GM18520 (cell line): Measurements from ENCODE around the gene AGAP1.

Experiments
- ATAC-seq: cut with Tn5 transposase; IDR thresholded peaks from one replicate; pipeline ENCODE4 v1.9.1; 2021; ENCODE audit not compliant: unreplicated experiment

Gene AGAP1

DNA sequence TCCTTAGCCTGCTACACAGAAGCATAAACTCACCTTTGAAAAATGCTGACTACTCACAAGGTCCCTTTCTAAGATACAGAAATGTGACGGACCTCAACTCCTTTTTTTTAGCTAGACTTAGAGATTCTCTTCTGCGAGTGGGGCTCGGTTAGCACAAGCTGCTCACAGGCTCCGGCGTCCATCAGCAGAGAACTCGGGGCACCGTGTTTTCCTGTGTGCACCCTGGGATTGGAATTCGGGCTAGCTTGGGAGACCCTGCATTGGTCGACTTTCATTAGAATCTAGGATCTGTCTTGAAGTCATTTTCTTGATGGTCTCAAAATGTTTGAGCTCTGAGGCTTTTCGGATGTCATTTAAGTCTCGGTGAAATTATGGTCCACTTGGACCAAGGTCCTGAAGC lies 483.1 kb downstream of the AGAP1 start:
- no peak for ATAC-seq

DNA sequence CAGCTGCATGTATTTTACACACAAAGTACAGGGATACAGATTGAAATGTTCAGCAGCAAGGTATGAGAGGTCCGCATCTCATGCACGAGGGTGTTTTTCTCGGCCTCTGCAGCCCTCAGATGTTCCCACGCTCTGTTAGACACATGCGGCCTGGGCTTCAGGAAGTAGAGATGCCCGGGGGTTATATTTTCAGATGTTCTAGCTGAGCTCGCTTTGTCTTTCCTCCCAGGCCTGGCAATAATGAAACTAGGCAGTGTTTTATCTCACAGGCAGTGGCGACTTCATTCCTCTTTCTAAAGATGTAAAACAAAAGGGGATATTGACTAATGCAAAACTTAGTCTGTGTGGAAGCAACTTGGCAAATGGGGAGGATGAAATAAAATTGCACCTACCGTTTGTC lies 483.6 kb downstream of the AGAP1 start:
- no peak for ATAC-seq

DNA sequence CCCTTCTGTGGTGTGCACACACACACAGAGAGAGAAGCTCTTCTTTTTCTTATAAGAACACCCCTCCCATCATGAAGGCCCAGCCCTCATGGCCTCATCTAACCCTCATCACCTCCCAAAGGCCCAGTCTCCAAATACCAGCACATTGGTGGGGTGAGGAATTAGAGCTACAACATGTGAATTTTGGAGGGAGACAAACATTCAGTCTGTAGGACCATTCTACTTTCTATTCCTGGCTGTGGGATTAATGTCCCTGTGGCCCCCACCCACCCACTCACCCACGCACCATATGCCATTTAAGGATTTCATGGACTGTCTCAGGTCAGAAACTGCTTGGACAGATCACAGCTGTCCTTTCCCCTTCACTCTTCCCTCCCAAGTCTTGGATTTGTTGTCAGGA lies 484.2 kb downstream of the AGAP1 start:
- no peak for ATAC-seq

DNA sequence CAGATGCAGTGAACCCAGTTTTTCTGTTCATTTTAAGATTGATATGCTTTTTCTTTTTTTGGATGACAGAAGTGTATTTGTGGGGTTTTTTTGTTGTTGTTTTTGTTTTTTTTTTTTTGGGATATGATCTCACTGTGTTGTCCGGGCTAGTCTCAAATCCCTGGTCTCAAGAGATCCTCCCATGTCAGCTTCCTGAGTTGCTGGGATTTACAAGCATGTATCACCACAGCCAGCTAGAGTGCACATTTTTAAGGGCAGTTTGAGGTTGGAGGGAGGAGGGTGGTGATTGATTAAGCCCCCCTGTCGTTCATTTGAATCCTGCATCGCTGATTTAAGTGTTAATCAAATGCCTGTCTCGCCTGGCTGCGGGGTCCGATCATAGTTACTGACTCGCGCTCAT lies 485.2 kb downstream of the AGAP1 start:
- ATAC-seq, result no peak

DNA sequence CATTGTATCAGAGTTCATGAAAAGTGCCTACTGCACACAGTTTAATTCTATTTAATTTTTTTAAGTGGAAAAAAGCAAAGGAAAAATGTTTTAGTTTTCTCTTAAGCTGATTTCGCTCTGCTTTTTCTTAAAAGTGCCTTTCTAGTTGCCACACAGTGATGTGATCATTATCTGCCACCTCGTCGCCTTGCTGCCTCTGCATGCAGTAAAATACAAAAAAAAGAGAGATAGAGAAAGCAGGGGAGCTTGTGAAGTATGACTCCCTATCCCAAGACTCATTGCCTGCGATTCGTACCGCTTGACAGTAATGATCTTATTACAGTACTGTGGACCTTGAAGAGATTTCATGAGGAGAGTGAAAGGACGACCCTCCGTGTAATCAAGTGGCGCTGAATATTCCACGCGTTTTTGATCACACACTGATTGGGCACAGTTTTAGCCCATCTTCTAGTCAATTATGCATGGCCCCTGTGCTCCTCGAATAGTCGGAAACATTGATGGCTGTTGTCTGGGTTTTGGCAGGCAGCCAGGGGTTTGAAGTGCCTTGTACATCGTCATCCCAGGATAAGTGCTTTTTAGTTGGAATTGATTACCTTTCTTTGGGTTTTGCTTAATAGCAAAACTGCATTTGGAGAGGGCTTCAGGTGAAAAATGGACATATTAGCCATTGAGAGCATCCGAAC lies 486.1 kb downstream of the AGAP1 start:
- no peak for ATAC-seq

DNA sequence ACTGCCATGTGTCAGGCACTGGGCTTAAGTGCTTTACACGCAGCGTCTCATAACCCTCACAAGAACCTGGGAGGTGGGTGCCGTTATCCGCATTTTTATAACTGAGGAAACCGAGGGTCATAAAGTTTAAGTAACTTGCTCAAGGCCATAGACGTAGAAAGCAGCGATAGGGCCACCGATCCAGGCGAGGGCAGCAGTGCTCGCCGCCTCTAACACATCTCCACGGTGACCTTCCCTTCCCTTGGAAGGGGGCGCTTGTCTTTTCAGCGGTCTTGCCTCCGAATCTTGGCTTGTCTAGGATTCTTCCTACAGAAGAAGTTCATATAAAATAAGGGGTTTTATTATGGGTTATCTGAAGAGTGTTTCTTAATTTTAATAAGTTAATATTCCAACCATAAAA lies 487.8 kb downstream of the AGAP1 start:
- ATAC-seq, result no peak

DNA sequence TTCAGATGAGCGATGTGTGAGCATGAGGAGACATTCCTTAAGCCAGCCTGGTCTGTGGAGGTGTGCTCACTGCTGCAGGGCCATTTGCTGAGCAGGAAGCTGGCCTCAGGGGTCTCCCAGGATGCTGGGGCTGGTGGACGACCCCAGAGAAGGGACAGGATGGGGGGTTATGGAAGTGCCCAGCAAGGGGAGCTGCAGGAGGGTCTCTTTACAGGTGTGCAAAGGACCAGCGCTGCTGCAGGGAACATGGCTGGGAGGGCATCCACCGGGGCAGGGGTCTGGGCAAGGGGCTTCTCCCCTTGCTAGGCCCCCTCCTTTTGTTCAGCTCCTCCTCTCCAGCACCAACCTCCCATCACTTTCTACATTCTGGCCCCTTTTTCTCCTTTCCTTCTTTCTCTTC lies 489.2 kb downstream of the AGAP1 start:
- ATAC-seq, result no peak

DNA sequence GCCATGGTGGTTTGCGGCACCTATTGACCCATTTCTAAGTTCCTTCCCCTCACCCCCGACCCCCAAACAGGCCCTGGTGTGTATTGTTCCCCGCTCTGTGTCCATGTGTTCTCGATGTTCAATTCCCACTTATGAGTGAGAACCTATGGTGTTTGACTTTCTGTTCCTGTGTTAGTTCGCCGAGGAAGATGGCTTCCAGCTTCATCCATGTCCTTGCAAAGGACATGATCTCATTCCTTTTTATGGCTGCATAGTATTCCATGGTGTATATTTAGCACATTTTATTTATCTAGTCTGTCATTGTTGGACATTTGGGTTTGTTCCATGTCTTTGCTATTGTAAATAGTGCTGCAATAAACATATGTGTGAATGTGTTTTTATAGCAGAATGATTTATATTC lies 490.7 kb downstream of the AGAP1 start:
- no peak for ATAC-seq

DNA sequence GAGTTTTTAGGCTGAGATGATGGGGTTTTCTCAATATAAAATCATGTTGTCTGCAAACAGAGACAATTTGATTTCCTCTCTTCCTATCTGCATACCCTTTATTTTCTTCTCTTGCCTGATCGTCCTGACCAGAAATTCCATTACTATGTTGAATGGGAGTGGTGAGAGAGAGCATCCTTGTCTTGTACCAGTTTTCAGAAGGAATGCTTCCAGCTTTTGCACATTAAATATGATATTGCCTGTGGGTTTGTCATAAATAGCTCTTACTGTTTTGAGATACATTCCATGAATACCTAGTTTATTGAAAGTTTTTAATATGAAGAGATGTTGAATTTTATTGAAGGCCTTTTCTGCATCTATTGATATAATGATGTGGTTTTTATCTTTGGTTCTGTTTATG lies 492.5 kb downstream of the AGAP1 start:
- ATAC-seq, result no peak

DNA sequence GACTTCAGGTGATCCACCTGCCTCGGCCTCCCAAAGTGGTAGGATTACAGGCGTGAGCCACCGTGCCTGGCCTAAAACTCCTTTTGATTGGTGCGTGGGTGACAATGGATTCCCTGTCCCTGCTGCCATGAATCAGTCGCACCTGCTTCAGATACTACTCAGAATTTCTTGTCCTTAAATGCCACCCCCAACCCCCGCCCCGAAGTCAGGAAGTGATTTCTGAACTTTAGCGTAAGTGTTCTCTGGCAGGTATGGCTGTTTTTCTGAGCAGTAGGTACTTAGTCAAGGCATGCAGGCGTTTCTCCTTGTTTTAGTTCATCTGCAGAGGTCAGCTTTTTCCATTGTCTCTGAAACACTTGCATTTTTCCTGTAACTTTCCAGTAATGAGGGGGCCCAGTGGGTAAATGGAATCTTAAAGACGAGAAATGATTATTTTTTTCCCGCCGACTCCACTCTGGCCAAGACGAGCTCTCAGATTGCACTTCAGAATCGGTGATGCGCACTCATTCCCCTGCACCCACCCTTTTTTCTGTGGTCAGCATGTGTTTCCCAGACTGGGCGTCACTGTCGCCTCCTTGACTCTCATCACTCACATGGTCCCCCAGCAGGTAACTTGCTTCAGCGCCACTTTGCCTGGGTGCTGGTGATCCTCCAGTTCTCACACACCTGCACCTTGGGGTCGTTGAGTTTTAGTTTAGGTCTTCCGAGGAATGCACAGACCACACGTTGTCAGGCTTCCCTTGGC lies 494.6 kb downstream of the AGAP1 start:
- ATAC-seq, result no peak

DNA sequence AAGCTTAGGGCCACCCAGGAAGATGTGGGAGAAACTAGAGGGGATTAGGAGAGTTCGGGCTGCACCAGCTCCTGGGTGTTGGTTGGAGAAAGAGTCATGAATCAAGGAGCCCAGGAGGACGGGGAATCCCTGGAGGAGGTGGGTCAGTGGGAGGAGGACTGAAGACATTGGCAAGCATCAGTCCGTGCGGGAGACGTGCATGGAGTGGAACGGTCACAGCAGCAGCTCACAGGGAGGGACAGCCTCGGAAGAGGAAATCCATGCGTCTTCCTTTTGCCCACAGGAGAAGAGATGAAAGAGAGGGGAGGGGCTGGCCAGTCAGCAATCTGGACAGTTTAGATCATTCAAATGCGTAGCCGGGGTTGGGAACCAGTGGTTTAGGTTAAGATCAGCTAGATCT lies 495.7 kb downstream of the AGAP1 start:
- no peak for ATAC-seq

DNA sequence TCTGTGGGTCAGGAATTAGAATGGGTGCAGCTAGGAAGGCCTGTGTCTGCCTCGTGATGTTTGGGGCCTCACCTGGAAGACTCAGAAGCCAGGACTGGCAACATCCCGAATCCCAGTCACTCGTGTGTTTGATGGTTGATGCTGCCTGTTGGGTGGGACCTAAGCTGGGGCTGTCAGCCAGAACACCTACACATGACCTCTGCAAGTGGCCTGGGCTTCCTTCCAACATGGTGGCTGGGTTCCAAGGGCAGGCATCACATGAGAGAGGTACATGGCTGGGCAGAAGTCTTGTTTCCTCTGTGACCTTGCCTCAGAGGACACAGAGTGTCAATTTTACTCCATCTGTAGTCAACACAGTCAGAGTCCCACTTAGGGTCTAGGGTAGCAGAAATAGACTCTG lies 496.5 kb downstream of the AGAP1 start:
- no peak for ATAC-seq

DNA sequence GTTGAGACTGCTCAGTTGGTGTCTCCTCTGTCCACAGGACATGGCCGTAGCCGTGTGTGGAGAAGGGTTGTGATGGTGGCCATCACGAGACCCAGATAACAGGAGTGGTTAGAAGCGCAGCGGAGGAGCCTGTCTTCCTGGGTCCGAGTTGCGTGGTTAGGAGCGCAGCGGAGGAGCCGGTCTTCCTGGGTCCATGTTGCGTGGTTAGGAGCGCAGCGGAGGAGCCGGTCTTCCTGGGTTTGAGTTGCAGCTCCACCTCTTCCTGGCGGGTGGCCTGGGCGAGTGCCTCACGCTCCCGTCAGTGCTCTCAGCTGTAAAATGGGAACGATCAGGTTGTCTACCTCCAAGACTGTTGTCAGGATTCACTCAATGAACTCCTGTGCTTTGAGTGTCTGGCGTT lies 498.2 kb downstream of the AGAP1 start:
- no peak for ATAC-seq

DNA sequence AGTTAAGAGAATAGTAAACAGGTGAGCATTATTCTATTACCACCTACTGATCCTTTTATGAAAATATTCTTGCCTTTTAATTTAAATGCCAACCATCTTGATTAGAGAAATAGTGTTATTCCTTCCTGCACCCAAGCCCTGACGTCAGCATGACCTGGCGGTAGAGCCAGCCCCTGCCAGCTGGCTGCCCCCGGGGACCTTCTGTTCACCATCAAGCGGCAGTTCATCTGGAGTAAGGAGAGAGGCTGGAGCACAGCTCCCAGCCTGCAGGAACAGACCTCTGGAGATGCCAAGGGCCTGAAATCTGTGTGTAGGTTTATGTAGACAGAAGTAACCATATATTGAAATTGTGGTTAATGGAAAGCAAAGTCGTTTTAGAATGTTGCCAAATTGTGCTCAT lies 502.6 kb downstream of the AGAP1 start:
- no peak for ATAC-seq

DNA sequence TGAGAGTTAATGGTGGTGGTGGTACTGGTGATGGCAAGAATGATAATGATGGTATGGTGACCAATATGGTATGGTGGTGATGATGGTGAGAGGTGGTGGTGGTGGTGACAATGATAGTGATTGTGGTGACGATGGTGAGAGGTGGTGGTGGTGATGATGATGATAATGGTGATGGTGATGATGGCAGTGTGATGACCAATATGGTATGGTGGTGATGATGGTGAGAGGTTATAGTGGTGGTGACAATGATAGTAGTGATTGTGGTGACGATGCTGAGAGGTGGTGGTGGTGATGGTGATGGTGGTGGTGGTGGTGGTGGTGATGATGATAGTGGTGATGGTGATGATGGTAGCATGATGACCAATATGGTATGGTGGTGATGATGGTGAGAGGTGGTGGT lies 505.2 kb downstream of the AGAP1 start:
- no peak for ATAC-seq

DNA sequence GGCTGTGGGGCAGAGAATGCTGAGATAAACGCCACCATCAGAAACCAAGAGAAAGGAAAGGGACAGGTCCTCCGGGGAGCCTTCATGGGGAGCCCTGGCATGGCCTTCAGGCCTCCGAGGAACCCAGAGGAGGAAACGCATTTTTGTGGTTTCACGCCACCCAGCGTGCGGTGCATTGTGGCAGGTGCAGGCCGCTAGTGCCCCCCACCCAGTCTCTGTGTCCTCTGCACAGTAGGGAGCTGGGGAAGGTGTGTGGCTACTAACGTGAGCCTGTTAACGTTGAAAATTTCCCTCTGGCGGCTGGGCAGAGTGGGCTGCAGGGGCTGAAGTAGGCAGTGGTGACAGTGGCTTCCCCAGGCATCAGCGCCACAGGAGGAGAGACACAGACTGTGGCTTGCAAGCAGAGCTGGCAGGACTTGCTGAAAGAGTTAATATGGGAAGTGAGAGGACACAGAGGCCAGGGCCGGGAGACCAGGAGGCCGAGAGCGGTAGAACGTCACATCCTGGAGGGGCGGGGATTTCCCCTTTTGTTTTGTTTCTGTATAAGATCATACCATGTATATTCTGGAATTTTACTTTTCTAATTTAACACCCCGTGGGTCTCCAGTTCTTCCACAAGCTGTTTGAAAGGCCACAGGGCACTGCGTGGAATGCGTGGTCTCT lies 507.5 kb downstream of the AGAP1 start:
- no peak for ATAC-seq

DNA sequence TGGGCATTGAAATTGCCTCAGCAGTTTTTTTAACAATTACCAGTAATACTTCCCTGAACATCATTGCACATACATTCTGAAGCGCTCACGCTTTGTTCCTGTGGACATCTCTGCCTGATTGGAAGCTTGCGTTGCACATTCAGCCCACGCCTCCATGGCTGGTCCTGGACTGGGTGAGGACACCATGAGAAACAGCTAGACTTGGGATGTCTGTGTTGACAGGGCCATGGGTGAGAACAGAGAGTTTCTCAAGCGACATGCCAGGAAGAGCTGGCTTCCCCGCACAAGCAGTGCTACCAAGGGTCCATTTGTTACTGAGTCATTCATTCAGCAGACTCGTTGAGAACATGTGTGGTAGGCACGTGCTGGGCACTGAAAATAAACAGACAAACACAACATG lies 508.0 kb downstream of the AGAP1 start:
- ATAC-seq, result no peak

DNA sequence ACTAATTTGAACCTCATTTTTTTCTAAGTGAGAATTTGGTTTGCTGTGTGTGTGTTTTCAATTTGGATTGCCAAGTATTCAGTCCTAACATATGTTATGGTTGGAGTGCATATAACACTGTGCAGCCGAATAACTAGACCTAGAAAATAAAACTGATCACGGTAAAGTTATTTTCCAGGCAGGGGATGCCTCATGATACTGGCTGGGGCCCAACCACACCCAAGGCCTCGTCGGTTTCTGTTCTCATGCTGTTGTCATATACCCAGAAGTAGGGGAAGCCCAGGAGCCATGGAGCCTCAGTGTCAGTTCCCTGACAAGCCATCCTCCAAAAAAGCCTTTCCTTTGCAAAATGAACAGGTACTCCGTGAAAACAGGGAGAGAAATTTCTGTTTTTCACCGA lies 514.2 kb downstream of the AGAP1 start:
- ATAC-seq, result no peak

DNA sequence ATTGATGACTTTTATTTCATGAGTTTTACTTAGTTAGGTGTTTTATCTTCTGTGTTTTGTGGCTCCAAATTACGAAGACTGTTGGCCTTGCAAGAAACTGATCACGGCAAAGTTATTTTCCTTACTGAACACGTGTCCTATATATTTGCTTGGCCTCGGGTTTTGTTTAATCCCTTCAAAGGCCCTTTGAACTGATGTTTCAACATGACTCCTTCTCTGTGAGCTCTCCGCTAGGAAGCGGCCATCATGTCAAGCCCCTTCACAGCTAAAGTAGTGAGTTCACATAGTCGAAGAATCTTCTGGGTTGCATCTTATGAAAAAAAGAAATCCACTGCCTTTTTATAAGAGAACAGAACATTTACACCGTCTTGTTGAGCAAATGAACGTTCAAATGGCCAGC lies 515.0 kb downstream of the AGAP1 start:
- ATAC-seq, result no peak

DNA sequence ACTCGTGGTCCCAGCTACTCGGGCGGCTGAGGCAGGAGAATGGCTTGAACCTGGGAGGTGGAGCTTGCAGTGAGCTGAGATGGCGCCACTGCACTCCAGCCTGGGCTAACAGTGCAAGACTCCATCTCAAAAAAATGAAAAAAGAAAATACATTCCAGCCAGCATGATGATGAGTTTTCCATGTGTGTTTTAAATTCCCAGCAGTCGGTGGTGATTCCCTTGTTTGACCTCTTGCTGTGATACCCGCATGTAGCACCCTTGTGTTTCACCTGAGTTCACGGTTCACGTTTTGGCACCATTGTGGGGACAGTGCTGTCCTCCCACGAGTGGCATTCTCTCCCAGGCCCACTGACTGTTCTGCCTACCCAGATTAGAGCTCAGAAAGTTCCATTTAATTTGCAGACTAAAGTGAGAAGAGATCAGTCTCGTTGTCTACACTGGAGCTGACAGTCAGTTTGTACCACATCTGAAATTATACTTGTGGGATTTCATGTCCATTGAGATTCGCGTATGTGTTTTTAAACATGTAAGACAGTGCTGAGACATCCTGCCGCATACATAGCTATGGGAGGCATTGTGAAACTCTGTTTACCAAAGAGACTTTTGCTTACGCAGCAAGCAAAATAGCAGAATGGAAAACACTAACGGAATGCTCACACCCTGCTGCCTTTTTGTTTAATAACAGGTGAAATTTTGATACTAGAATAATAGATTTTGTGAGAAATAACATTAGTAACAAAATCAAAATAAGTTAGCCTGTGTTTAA lies 517.3 kb downstream of the AGAP1 start:
- ATAC-seq, result no peak

DNA sequence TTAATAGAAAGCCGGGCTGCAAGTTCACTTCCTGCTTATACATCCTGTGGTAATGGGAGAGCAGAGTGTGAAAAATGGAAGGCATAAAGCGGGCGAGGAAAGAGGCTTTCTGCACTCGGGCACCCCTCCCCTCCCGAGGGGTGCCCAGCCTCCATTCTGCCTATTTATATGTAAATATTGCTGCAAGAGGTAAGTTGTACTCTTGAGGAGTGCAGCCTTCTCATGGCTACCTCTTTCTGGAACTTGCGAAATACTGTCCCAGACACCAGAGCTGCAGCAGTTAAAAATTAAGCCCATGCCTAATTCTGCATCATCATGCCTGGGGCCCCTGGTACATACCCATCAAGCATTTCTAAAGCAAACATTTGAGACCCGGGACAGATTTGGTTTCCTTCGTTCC lies 518.3 kb downstream of the AGAP1 start:
- no peak for ATAC-seq
